Adrenal gland (tissue), 12 donors: Measurements from ENCODE around the gene NEK7. TPM values are rescaled to one million over a fixed set of nuclear protein-coding genes. Genes with fewer than 3 reads are reported as not detected.
A peak's percentile ranks its signal among the peaks of the same experiment; 100 is the strongest.

ENCODE experiments used
- DNase-seq, 7 donors: peaks; one replicate each; pipeline ENCODE4 v3.0.0-alpha.2; 2019 to 2020
- H3K27ac ChIP-seq, 5 donors: fragments of 200-600 bp; sonication (generic) in 4 of 5; 1 replicate in 3 of 5; 2 replicates in 2 of 5; pipeline versions ENCODE4 v1.5.1 to v1.8.0; 2016 to 2020; ENCODE audit warnings: mild to moderate bottlenecking in 1 of 5
- H3K27me3 ChIP-seq: fragments of 200-600 bp; 2 replicates; pipeline ENCODE4 v1.8.0; 2021
- H3K36me3 ChIP-seq, 2 donors: fragments of 200-600 bp; replicated peaks in 1 of 2; 1 replicate in 1 of 2; 2 replicates in 1 of 2; pipeline versions ENCODE4 v1.5.1 to v1.8.0; 2018 to 2022
- H3K4me1 ChIP-seq, 2 donors: fragments of 200-600 bp; replicated peaks in 1 of 2; 1 replicate in 1 of 2; 2 replicates in 1 of 2; pipeline versions ENCODE4 v1.5.1 to v1.8.0; 2018 to 2021
- H3K4me3 ChIP-seq, 4 donors: fragments of 200-600 bp; sonication (generic) in 3 of 4; one replicate each; pipeline ENCODE4 v1.5.1; 2016 to 2018
- H3K9me3 ChIP-seq, 3 donors: fragments of 200-600 bp; sonication (generic) in 1 of 3; replicated peaks in 1 of 3; 1 replicate in 2 of 3; 2 replicates in 1 of 3; pipeline versions ENCODE4 v1.5.1 to v1.8.0; 2016 to 2021
- POLR2A ChIP-seq, 2 donors: fragments of 450-650 bp; IDR thresholded peaks; one replicate each; pipeline ENCODE4 v1.6.1; 2017; ENCODE audit warnings: antibody characterized with exemption in 2 of 2, mild to moderate bottlenecking in 2 of 2, moderate library complexity in 1 of 2
- WGBS, 4 donors: extraction: QIAGEN DNeasy Blood & Tissue Kit in 2 of 4; methylation state at CpG; one replicate each; pipeline versions ENCODE4 v1.1.5 to v1.1.7; 2013 to 2017; 5-methylcytosine and 5-hydroxymethylcytosine counted together
- intact Hi-C, 2 donors: fragments of 100-400 bp; cut with DNase I; formaldehyde crosslinking; loops; one replicate each; pipeline versions ENCODE4 v1.14.1 to v1.15.0; 2022 to 2023
- polyA plus RNA-seq, 3 donors: library from polyadenylated mRNA; stranded (reverse); fragments of 200-250 nt in 2 of 3; fragments of 350-450 nt in 1 of 3; fragmentation: Illumina TruSeq in 1 of 3; extraction: RNeasy Lipid Tissue Mini Kit (QIAGEN cat#74804) in 1 of 3; gene quantifications; one replicate each; pipeline ENCODE4 v1.2.3, GENCODE V29; 2013 to 2014
- total RNA-seq, 9 donors: library from RNA; depleted of rRNA in 4 of 9; stranded (reverse); fragments of >200 nt in 4 of 9; fragments of 120-200 nt in 1 of 9; fragmentation: NEBNext Ultra II Directional in 1 of 9; extraction: Animal tissue kit (Norgen Biotek cat#: 25700) in 1 of 9; gene quantifications; one replicate each; pipeline versions ENCODE4 v1.1.0 to v1.2.4, GENCODE V29; 2013 to 2023
- TF ChIP-seq, protein P1 (sequence below), 6 experiments: fragments of 450-650 bp in 4 of 6; fragments of 200-600 bp in 2 of 6; sonication (generic) in 1 of 6; IDR thresholded peaks; 1 replicate in 5 of 6; 2 replicates in 1 of 6; pipeline versions ENCODE4 v1.5.1 to v1.8.0; 2016 to 2021; ENCODE audit warnings: antibody characterized with exemption in 6 of 6, mild to moderate bottlenecking in 2 of 6, moderate library complexity in 1 of 6
- donor health status: healthy with polysubstance abuse.
- donor health status: Bipolar disorder and iron deficiency.
- donor health status: DM: yes; HTN: yes; CAD: no.
- donor health status: DM: no; HTN: no; CAD: no.
- donor health status: DM: no; HTN: no; CAD: no.
- donor health status: DM: yes; HTN: yes; CAD: no.

Gene NEK7
- total and polyA plus RNA-seq, 12 donors: 34.0 to 270 (median 148) TPM

DNA sequence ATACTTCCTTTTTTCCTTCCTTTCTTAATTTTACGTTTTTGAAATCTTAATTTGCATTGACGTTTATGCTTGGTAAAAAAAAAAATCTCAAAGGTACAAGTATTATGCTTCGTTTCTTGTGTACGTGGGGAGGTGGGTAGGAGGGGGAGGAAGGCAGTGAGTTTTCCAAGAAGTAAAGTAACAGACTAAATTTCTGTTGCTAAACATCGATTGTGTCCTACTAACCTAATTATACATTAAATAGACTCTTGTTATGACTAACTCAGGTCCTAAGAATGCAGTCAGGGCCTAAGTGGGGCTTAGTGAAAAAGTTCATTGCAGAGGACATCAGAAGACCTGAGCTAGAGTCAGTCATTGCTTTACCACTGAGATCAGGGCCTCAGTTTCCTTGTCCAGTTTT lies 17.5 kb downstream of the NEK7 start:
- 27 to 36% (median 34%) methylated on average over 5 of the region's 5 CpGs for WGBS, 4 donors
- intact Hi-C loops: loop anchor here in 1 of 2 donors (10.0 kb wide), 1 partner anchor 91 kb away; no protein-coding TSS in a partner anchor
- TF ChIP-seq, protein P1, sequence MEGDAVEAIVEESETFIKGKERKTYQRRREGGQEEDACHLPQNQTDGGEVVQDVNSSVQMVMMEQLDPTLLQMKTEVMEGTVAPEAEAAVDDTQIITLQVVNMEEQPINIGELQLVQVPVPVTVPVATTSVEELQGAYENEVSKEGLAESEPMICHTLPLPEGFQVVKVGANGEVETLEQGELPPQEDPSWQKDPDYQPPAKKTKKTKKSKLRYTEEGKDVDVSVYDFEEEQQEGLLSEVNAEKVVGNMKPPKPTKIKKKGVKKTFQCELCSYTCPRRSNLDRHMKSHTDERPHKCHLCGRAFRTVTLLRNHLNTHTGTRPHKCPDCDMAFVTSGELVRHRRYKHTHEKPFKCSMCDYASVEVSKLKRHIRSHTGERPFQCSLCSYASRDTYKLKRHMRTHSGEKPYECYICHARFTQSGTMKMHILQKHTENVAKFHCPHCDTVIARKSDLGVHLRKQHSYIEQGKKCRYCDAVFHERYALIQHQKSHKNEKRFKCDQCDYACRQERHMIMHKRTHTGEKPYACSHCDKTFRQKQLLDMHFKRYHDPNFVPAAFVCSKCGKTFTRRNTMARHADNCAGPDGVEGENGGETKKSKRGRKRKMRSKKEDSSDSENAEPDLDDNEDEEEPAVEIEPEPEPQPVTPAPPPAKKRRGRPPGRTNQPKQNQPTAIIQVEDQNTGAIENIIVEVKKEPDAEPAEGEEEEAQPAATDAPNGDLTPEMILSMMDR (IDR thresholded peaks at IDR 0.05): no peak
- no peak for TF ChIP-seq POLR2A (IDR thresholded peaks at IDR 0.05)
- no peaks in the 10 kb centered on the region for H3K9me3 ChIP-seq
- DNase-seq: no peak
- peak overlapping the region in 2 of 5 donors; percentile 1 to 18 for H3K27ac ChIP-seq
- no peak overlapping the region for H3K4me3 ChIP-seq
- no peaks in the 10 kb centered on the region for H3K36me3 ChIP-seq
- H3K27me3 ChIP-seq: no peaks in the 10 kb centered on the region
- peaks cover 67 to 97% of the 10 kb centered on the region in 2 donors for H3K4me1 ChIP-seq

DNA sequence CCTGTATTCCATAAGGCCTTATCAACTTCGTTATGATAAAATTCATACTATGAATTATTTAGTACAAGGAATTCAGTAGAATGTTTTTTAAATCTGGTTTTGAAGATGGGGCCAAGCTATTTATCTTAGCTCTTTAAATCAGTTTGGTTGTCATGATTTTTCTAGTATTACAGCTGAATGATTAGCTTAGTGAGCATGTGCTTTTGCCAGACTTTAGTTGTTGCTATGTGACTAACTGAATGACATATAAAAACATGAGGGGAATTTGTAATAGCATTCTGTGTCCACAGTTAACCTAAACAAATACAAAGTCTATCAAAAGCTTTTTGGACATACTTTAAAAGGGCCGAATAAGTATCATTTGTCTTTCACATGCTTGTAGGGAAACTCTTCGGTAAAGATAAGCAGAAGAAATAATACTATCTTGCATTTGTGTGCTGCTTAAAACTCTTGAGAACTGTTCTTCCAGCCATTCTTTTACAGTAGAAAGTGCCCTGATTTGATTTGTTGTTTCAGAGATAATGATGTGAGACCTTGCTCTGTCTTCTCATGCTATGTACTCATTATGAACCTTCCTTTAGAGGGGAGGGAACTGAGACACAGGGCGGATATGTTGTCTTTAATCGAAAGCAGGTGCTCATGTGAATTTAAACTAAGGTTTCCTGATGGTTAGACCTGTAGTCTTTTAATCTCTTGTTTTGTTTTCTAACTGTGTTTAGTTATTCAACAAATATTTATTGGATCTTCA lies 18.8 kb downstream of the NEK7 start:
- TF ChIP-seq, protein P1 (IDR thresholded peaks at IDR 0.05): no peak
- no peak for TF ChIP-seq POLR2A (IDR thresholded peaks at IDR 0.05)
- Histone ChIP-seq H3K27ac (peak overlapping the region in 4 of 5 donors; percentile 13 to 42 (median 30)), H3K27me3 (no peaks in the 10 kb centered on the region), H3K9me3 (no peaks in the 10 kb centered on the region), H3K36me3 (no peaks in the 10 kb centered on the region), H3K4me1 (peaks cover 64 to 97% of the 10 kb centered on the region in 2 donors), H3K4me3 (no peak overlapping the region)
- 39 to 53% (median 44%) methylated on average over 5 of the region's 5 CpGs for WGBS, 4 donors
- DNase-seq: no peak
- intact Hi-C loops: loop anchor here in 1 of 2 donors (10.0 kb wide), 1 partner anchor 89 kb away; no protein-coding TSS in a partner anchor

DNA sequence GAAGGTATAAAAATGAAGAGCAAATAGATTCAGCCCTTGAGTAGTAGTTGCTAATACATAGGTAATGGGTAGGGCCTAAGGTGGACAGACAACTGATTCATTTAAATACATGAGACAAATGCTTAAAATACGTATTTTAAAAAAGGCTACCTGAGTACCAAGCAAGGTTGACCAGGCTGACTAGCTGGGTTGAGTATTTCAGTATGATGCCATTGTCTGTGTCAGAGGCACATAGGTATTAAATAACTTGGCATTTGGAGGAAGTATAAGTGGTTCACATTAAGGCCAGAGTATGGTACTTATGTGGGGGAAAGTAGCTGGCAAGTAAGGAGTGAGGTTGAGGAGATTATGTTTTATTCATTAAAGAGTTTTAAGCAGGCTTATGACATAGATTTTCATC lies 19.4 kb downstream of the NEK7 start:
- no peak for DNase-seq
- peak overlapping the region in 1 of 5 donors; percentile 42 for H3K27ac ChIP-seq
- no peak for TF ChIP-seq POLR2A (IDR thresholded peaks at IDR 0.05)
- TF ChIP-seq, protein P1 (IDR thresholded peaks at IDR 0.05): no peak
- H3K27me3 ChIP-seq: no peaks in the 10 kb centered on the region
- H3K36me3 ChIP-seq: no peaks in the 10 kb centered on the region
- H3K4me1 ChIP-seq: peaks cover 64 to 93% of the 10 kb centered on the region in 2 donors
- 90 to 97% (median 95%) methylated on average over 1 of the region's 1 CpG for WGBS, 4 donors
- H3K9me3 ChIP-seq: no peaks in the 10 kb centered on the region
- intact Hi-C loops: loop anchor here in 1 of 2 donors (10.0 kb wide), 1 partner anchor 89 kb away; no protein-coding TSS in a partner anchor
- H3K4me3 ChIP-seq: no peak overlapping the region

DNA sequence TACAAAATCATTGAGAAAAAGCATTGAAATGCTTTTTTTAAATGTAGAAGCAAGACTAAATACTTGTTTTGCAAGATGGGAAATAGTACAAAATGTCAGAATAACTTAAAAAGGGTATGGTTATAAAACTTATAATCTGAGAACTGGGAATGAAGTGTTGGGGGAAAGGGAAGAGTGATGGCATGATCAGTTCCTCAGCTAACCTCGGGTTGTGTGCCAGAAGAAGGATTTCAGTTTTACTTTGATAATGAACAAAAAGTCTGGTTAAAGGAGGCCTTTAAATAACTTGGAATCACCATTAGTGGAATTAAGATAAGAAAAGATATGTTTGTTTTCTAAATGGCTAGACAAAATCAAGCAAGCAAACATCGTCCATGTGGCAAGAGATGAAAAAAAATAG lies 20.7 kb downstream of the NEK7 start:
- Histone ChIP-seq H3K4me3 (no peak overlapping the region), H3K9me3 (no peaks in the 10 kb centered on the region), H3K4me1 (peaks cover 50 to 80% of the 10 kb centered on the region in 2 donors), H3K36me3 (no peaks in the 10 kb centered on the region), H3K27ac (peak overlapping the region in 1 of 5 donors; percentile 22), H3K27me3 (no peaks in the 10 kb centered on the region)
- intact Hi-C loops: loop anchor here in 1 of 2 donors (10.0 kb wide), 1 partner anchor 87 kb away; no protein-coding TSS in a partner anchor
- WGBS, 4 donors: 17 to 28% (median 26%) methylated on average over 2 of the region's 2 CpGs
- DNase-seq: no peak
- TF ChIP-seq, protein P1 (IDR thresholded peaks at IDR 0.05): no peak
- TF ChIP-seq POLR2A (IDR thresholded peaks at IDR 0.05): no peak
